ENCODE results near the gene PLA2G2F. TPM values are rescaled to one million over a fixed set of nuclear protein-coding genes. Genes with fewer than 3 reads are reported as not detected.
A peak's percentile ranks its signal among the peaks of the same experiment; 100 is the strongest.

The PLA2G2F gene
- total RNA-seq, 4 donors from 2014 or later, result 0.32 TPM; not detected in 3

DNA sequence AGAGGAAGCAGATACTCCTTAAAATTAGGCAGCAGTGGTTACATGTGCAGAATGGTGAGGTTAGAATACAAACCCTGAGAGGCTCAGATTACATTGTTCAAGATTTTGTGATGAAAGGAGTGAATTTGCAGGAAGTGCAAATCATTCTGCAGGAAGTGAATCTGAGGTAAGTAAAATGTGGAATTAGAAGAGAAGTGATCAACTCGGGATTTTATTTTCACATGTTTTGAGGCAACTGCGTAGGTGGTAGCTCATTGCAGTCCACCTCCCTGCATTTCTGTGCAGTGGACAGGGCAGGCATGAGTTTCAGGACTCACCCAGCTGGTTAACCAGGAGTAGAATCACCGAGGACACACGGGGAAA lies 49.3 kb downstream of the PLA2G2F start:
- H3K27me3 ChIP-seq, result no peaks in the 10 kb centered on the region
- DNase-seq, result no peak
- H3K9me3 ChIP-seq, result no peaks in the 10 kb centered on the region
- peak overlapping the region; percentile 76 to 92 (median 88) for H3K27ac ChIP-seq
- no peak overlapping the region for H3K4me3 ChIP-seq
- peaks cover 10 to 56% (median 43%) of the 10 kb centered on the region in 4 donors for H3K4me1 ChIP-seq
- no peaks in the 10 kb centered on the region for H3K36me3 ChIP-seq
- 69 to 78% methylated on average over 4 of the region's 4 CpGs for WGBS, 2 donors (ENCODE audit: low coverage in 1 of 2)
- TF ChIP-seq POLR2A (IDR thresholded peaks at IDR 0.05), result no peak
- TF ChIP-seq POLR2AphosphoS5 (IDR thresholded peaks at IDR 0.05), result no peak
- TF ChIP-seq, protein P1, sequence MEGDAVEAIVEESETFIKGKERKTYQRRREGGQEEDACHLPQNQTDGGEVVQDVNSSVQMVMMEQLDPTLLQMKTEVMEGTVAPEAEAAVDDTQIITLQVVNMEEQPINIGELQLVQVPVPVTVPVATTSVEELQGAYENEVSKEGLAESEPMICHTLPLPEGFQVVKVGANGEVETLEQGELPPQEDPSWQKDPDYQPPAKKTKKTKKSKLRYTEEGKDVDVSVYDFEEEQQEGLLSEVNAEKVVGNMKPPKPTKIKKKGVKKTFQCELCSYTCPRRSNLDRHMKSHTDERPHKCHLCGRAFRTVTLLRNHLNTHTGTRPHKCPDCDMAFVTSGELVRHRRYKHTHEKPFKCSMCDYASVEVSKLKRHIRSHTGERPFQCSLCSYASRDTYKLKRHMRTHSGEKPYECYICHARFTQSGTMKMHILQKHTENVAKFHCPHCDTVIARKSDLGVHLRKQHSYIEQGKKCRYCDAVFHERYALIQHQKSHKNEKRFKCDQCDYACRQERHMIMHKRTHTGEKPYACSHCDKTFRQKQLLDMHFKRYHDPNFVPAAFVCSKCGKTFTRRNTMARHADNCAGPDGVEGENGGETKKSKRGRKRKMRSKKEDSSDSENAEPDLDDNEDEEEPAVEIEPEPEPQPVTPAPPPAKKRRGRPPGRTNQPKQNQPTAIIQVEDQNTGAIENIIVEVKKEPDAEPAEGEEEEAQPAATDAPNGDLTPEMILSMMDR (IDR thresholded peaks at IDR 0.05), result no peak
- intact Hi-C loops (cut with DNase I; ENCODE audit: low total_unique reads), result no loop called here
- in situ Hi-C loops (cut with MboI; ENCODE audit: low pct_ligation_motif_present in 1 of 4, low pct_unique_long_range_greater_than_20kb in 1 of 4, low sequenced_read_pairs in 3 of 4), result no loop called here

DNA sequence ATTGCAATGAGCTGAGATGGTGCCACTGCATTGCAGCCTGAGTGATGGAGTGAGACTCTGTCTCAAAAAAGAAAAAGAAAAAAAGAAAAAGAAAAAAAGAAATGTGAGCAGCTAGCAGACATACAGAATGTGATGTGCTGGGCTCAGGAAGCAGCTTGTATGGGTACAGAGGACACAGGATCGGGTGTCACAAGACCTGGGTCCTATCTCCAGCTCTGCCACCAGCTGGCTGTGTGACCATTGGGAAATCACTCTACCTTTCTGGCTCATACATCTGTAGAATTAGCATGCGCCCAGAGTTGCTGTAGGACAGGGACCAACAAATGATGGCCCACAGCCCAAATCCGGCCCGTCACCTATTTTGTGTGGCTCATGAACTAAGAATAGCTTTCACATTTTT lies 50.5 kb downstream of the PLA2G2F start:
- Histone ChIP-seq H3K27ac (no peak overlapping the region), H3K4me3 (no peak overlapping the region), H3K9me3 (no peaks in the 10 kb centered on the region), H3K4me1 (peaks cover 8 to 56% (median 45%) of the 10 kb centered on the region in 4 donors), H3K36me3 (no peaks in the 10 kb centered on the region), H3K27me3 (no peaks in the 10 kb centered on the region)
- intact Hi-C loops (cut with DNase I; ENCODE audit: low total_unique reads) (no loop called here), in situ Hi-C loops (cut with MboI; ENCODE audit: low pct_ligation_motif_present in 1 of 4, low pct_unique_long_range_greater_than_20kb in 1 of 4, low sequenced_read_pairs in 3 of 4) (no loop called here)
- no peak for DNase-seq
- 83 to 92% methylated on average over 4 of the region's 4 CpGs for WGBS, 2 donors (ENCODE audit: low coverage in 1 of 2)
- TF ChIP-seq EP300 (IDR thresholded peaks at IDR 0.05; ENCODE audit: low read depth), result no peak
- TF ChIP-seq POLR2AphosphoS5 (IDR thresholded peaks at IDR 0.05), result no peak
- TF ChIP-seq, protein P1 (IDR thresholded peaks at IDR 0.05), result no peak
- TF ChIP-seq POLR2A (IDR thresholded peaks at IDR 0.05), result no peak

DNA sequence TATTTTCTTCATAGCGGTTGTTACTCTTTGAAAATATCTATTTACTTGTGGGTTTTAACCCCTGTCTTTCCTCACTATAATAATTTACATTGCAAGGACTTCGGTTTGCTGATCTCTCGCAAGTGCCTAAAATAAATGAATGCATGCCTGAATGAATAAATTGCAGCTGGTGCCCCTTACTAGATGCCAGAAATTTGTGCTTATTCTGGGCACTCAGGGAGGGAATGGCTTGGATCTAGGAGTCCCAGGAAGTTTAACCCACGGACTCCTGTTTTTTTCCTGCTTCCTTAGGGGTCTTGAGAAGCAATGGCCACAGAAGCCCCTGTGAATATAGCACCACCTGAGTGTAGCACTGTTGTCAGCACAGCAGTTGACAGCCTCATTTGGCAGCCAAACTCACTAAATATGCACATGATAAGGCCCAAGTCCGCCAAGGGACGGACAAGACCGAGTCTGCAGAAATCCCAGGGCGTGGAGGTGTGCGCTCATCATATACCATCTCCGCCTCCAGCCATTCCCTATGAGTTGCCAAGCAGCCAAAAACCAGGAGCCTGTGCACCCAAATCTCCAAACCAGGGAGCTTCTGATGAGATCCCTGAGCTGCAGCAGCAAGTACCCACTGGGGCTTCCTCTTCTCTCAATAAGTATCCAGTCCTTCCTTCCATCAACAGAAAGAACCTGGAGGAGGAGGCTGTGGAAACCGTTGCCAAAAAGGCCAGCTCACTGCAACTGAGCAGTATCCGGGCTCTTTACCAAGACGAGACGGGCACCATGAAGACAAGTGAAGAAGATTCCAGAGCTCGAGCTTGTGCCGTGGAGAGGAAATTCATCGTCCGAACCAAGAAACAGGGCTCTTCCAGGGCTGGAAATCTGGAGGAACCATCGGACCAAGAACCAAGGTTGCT lies 51.4 kb downstream of the PLA2G2F start:
- Histone ChIP-seq H3K4me3 (no peak overlapping the region), H3K36me3 (no peaks in the 10 kb centered on the region), H3K4me1 (peaks cover 8 to 56% (median 45%) of the 10 kb centered on the region in 4 donors), H3K27ac (no peak overlapping the region), H3K9me3 (no peaks in the 10 kb centered on the region), H3K27me3 (no peaks in the 10 kb centered on the region)
- in situ Hi-C loops (cut with MboI; ENCODE audit: low pct_ligation_motif_present in 1 of 4, low pct_unique_long_range_greater_than_20kb in 1 of 4, low sequenced_read_pairs in 3 of 4) (no loop called here), intact Hi-C loops (cut with DNase I; ENCODE audit: low total_unique reads) (no loop called here)
- WGBS, 2 donors (ENCODE audit: low coverage in 1 of 2), result 88% methylated on average over 13 to 19 of the region's 19 CpGs
- no peak for TF ChIP-seq EP300 (IDR thresholded peaks at IDR 0.05; ENCODE audit: low read depth)
- TF ChIP-seq POLR2AphosphoS5 (IDR thresholded peaks at IDR 0.05), result no peak
- TF ChIP-seq, protein P1 (IDR thresholded peaks at IDR 0.05), result no peak
- no peak for TF ChIP-seq POLR2A (IDR thresholded peaks at IDR 0.05)
- no peak for DNase-seq

DNA sequence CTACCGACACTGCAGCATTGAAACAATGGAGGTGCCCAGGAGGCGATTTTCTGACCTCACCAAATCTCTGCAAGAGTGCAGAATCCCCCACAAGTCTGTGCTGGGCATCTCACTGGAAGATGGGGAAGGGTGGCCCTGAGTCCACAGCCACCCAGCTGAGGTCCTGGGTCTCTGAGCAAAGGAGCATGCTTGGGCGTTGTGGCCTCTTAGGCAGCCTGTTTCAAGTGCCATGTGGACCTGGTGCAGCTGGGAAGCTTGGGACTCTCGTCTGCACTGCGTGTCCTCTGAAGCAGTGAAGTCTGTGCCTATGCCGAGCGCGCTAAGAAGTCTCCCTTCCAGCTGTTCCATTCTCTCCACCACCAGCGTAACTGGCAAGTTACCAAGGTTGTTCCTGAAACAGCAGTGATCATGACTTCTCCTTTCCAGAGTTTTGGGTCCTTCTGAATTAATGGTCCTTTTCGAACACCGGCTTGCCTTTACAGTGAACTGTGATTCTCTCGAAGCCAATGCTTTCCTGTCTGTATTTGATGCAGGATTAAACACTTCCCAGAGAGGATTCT lies 52.2 kb downstream of the PLA2G2F start:
- H3K27ac ChIP-seq, result peak overlapping the region in 1 of 4 donors; percentile 49

More for the DNA sequence above, 52.2 kb downstream of the PLA2G2F start:
- no peak overlapping the region for H3K4me3 ChIP-seq
- 60 to 84% methylated on average over 1 to 12 of the region's 12 CpGs for WGBS, 2 donors (ENCODE audit: low coverage in 1 of 2)
- H3K4me1 ChIP-seq, result peaks cover 8 to 47% (median 36%) of the 10 kb centered on the region in 4 donors
- H3K27me3 ChIP-seq, result no peaks in the 10 kb centered on the region
- TF ChIP-seq POLR2AphosphoS5 (IDR thresholded peaks at IDR 0.05) (no peak), EP300 (IDR thresholded peaks at IDR 0.05; ENCODE audit: low read depth) (no peak), POLR2A (IDR thresholded peaks at IDR 0.05) (no peak)
- TF ChIP-seq, protein P1 (IDR thresholded peaks at IDR 0.05), result no peak
- no peaks in the 10 kb centered on the region for H3K36me3 ChIP-seq
- no peaks in the 10 kb centered on the region for H3K9me3 ChIP-seq
- DNase-seq, result no peak
- in situ Hi-C loops (cut with MboI; ENCODE audit: low pct_ligation_motif_present in 1 of 4, low pct_unique_long_range_greater_than_20kb in 1 of 4, low sequenced_read_pairs in 3 of 4), result no loop called here
- intact Hi-C loops (cut with DNase I; ENCODE audit: low total_unique reads), result no loop called here

All from transverse colon (tissue), 4 donors.